A549 treated with CpdA at 1 μM for 4 hours (cell line): ENCODE data around the gene ACSM5. TPM values are rescaled to one million over a fixed set of nuclear protein-coding genes. Genes with fewer than 3 reads are reported as not detected.

ENCODE experiments used
- total RNA-seq: library from RNA; stranded (reverse); fragments of 200-300 nt; extraction: Qiagen RNA extraction; gene quantifications from 5 replicates; pipeline ENCODE4 v1.2.3, GENCODE V29; 2022; ENCODE audit warnings: low read depth

Gene ACSM5
- total RNA-seq = not detected in 5 replicates

GRCh38 chr16:20409398-20410120, at the start of gene ACSM5:
Gene ACSM5, plus strand, starts transcription at chr16:20409534. Its CDS starts 1,951 bp downstream, at chr16:20411485.

GRCh38 chr16:20404637-20405036, 4.7 kb upstream of the ACSM5 start, which contains the start of gene PDILT:
Gene PDILT, minus strand, starts transcription at chr16:20404737. Its CDS starts 5,437 bp downstream, at chr16:20399300.

GRCh38 chr16:20451364-20451763, 42.0 kb downstream of the ACSM5 start, which contains the start of gene ACSM2A:
Gene ACSM2A, plus strand, starts transcription at chr16:20451521. Its CDS starts 8,594 bp downstream, at chr16:20460115.

Other genes with a start within 250 kb of the ACSM5 start
- gene GP2, start 82.0 kb upstream of the ACSM5 start, total RNA-seq = not detected in 5 replicates
- gene UMOD, start 56.8 kb upstream of the ACSM5 start, total RNA-seq = not detected in 5 replicates
- gene PDILT, start 4.8 kb upstream of the ACSM5 start, total RNA-seq = not detected in 5 replicates
- not detected in 5 replicates for gene ACSM2A, start 42.0 kb downstream of the ACSM5 start, total RNA-seq
- not detected in 5 replicates for gene ACSM2B, start 166.8 kb downstream of the ACSM5 start, total RNA-seq